Measurements from ENCODE around the gene TRMU.

The TRMU gene

GRCh38 chr22:46367707-46368191 is 32.2 kb downstream of the TRMU start (continued):
- no peak for TF ChIP-seq POU6F1 (CRISPR knock-in tag; IDR thresholded peaks at IDR 0.05; ENCODE audit: borderline replicate concordance, low read depth)
- TF ChIP-seq ZNF70 (CRISPR knock-in tag; IDR thresholded peaks at IDR 0.05): no peak
- no peak for TF ChIP-seq CREB5 (CRISPR knock-in tag; IDR thresholded peaks at IDR 0.05; ENCODE audit: low read depth)
- TF ChIP-seq ZNF8 (CRISPR knock-in tag; IDR thresholded peaks at IDR 0.05): no peak
- TF ChIP-seq ZFP3 (CRISPR knock-in tag; IDR thresholded peaks at IDR 0.05): no peak
- no peak for TF ChIP-seq CSDC2 (CRISPR knock-in tag; IDR thresholded peaks at IDR 0.05)
- TF ChIP-seq ARNTL (CRISPR knock-in tag; IDR thresholded peaks at IDR 0.05; ENCODE audit: borderline replicate concordance, low read depth): no peak
- no peak for TF ChIP-seq ESRRG (CRISPR knock-in tag; IDR thresholded peaks at IDR 0.05)
- no peak for TF ChIP-seq BACH2 (CRISPR knock-in tag; IDR thresholded peaks at IDR 0.05; ENCODE audit: borderline replicate concordance)

- no peak for ATAC-seq
- no peak for TF ChIP-seq TSHZ2 (CRISPR knock-in tag; IDR thresholded peaks at IDR 0.05)
- no peak for TF ChIP-seq OSR1 (CRISPR knock-in tag; IDR thresholded peaks at IDR 0.05)
- TF ChIP-seq CSRNP3 (CRISPR knock-in tag; IDR thresholded peaks at IDR 0.05): no peak
Observed at GRCh38 chr22:46368422-46368821, 32.9 kb downstream of the TRMU start.

GRCh38 chr22:46368871-46369715 is 33.6 kb downstream of the TRMU start:
- ATAC-seq: no peak
- TF ChIP-seq POU6F1 (CRISPR knock-in tag; IDR thresholded peaks at IDR 0.05; ENCODE audit: borderline replicate concordance, low read depth): no peak

- TF ChIP-seq ZNF565 (CRISPR knock-in tag; conservative IDR thresholded peaks at IDR 0.05; ENCODE audit: low read depth) (no peak), CREB5 (CRISPR knock-in tag; IDR thresholded peaks at IDR 0.05; ENCODE audit: low read depth) (no peak), ZNF70 (CRISPR knock-in tag; IDR thresholded peaks at IDR 0.05) (no peak), TSHZ2 (CRISPR knock-in tag; IDR thresholded peaks at IDR 0.05) (no peak), ZC3H10 (CRISPR knock-in tag; IDR thresholded peaks at IDR 0.05) (no peak), CSDC2 (CRISPR knock-in tag; IDR thresholded peaks at IDR 0.05) (no peak)
- ATAC-seq: no peak
Observed at GRCh38 chr22:46369716-46370583, 34.4 kb downstream of the TRMU start.
